WTC11 (cell line): Measurements from ENCODE around the gene ARL15. TPM values are rescaled to one million over a fixed set of nuclear protein-coding genes. Genes with fewer than 3 reads are reported as not detected.

ENCODE experiments used
- ATAC-seq: fragments of 200-7000 bp; cut with Tn5 transposase; 2 replicates; pipeline ENCODE4 v1.10.0; 2021; ENCODE audit warnings: mild to moderate bottlenecking, moderate library complexity
- CTCF ChIA-PET: fragments of 300-600 bp; sonication (Branson Sonifier 250); formaldehyde crosslinking; loops from one replicate; lab custom pipeline; 2021; ENCODE audit warnings: antibody characterized with exemption; lab: Charles Lee
- POLR2A ChIA-PET: fragments of 350-600 bp; sonication (Branson Sonifier 250); formaldehyde crosslinking; loops from one replicate; lab custom pipeline; 2021; ENCODE audit warnings: antibody characterized with exemption; lab: Charles Lee
- DNase-seq: peaks from one replicate; pipeline ENCODE4 v3.0.0; 2021; ENCODE audit warnings: low spot score
- H3K27ac Mint-ChIP-seq: 2 replicates; pipeline ENCODE4 v1.8.0; 2021; ENCODE audit warnings: mixed read lengths
- H3K27me3 Mint-ChIP-seq: 2 replicates; pipeline ENCODE4 v1.8.0; 2021; ENCODE audit warnings: low read depth, mild to moderate bottlenecking, moderate library complexity, mixed read lengths
- H3K36me3 Mint-ChIP-seq: 2 replicates; pipeline ENCODE4 v1.8.0; 2021; ENCODE audit warnings: mixed read lengths
- H3K4me1 Mint-ChIP-seq: 2 replicates; pipeline ENCODE4 v1.8.0; 2022; ENCODE audit warnings: mixed read lengths
- H3K4me3 Mint-ChIP-seq: 2 replicates; pipeline ENCODE4 v1.8.0; 2021; ENCODE audit warnings: mild to moderate bottlenecking, moderate library complexity, mixed read lengths
- H3K9me3 Mint-ChIP-seq: 2 replicates; pipeline ENCODE4 v1.8.0; 2021; ENCODE audit warnings: mixed read lengths
- ATF1 ChIP-seq: sonication (generic); formaldehyde crosslinking; IDR thresholded peaks from 2 replicates; pipeline ENCODE4 v1.8.1; 2023; ENCODE audit warnings: mild to moderate bottlenecking, moderate library complexity, missing genetic modification reagents
- CBFB ChIP-seq: sonication (generic); formaldehyde crosslinking; IDR thresholded peaks from 2 replicates; pipeline ENCODE4 v1.8.1; 2022; ENCODE audit warnings: mild to moderate bottlenecking, low read depth, missing genetic modification reagents
- CDX4 ChIP-seq: fragments of 250-450 bp; sonication (Bioruptor Pico); IDR thresholded peaks from 2 replicates; pipeline ENCODE4 v1.9.0; 2021; ENCODE audit warnings: moderate library complexity, mild to moderate bottlenecking, inconsistent platforms, borderline replicate concordance
- CREB1 ChIP-seq: sonication (generic); formaldehyde crosslinking; IDR thresholded peaks from 2 replicates; pipeline ENCODE4 v1.8.0; 2023; ENCODE audit warnings: mild to moderate bottlenecking, missing genetic modification reagents
- E2F1 ChIP-seq: sonication (generic); formaldehyde crosslinking; IDR thresholded peaks from 2 replicates; pipeline ENCODE4 v1.8.0; 2022; ENCODE audit warnings: mild to moderate bottlenecking, missing genetic modification reagents
- ELF4 ChIP-seq: sonication (generic); formaldehyde crosslinking; IDR thresholded peaks from 2 replicates; pipeline ENCODE4 v1.8.1; 2022; ENCODE audit warnings: low read depth, mild to moderate bottlenecking, moderate library complexity, missing genetic modification reagents
- ETV6 ChIP-seq: sonication (generic); formaldehyde crosslinking; IDR thresholded peaks from 2 replicates; pipeline ENCODE4 v1.8.1; 2022; ENCODE audit warnings: mild to moderate bottlenecking, missing genetic modification reagents
- FOXJ3 ChIP-seq: sonication (generic); formaldehyde crosslinking; IDR thresholded peaks from 2 replicates; pipeline ENCODE4 v1.9.0; 2021; ENCODE audit warnings: missing genetic modification reagents, mild to moderate bottlenecking, borderline replicate concordance
- FOXP1 ChIP-seq: sonication (generic); formaldehyde crosslinking; IDR thresholded peaks from 2 replicates; pipeline ENCODE4 v1.8.0; 2022; ENCODE audit warnings: missing genetic modification reagents, mild to moderate bottlenecking, moderate library complexity, borderline replicate concordance
- HMGA2 ChIP-seq: fragments of 250-450 bp; sonication (Bioruptor Pico); IDR thresholded peaks from 2 replicates; pipeline ENCODE4 v1.4.0; 2021; ENCODE audit warnings: mild to moderate bottlenecking, moderate library complexity
- IRF2 ChIP-seq: sonication (generic); formaldehyde crosslinking; IDR thresholded peaks from 2 replicates; pipeline ENCODE4 v1.8.0; 2022; ENCODE audit warnings: low read depth, missing genetic modification reagents, borderline replicate concordance
- JUN ChIP-seq: sonication (generic); formaldehyde crosslinking; IDR thresholded peaks from 2 replicates; pipeline ENCODE4 v1.8.0; 2023; ENCODE audit warnings: mild to moderate bottlenecking, missing genetic modification reagents
- MYBL2 ChIP-seq: sonication (generic); formaldehyde crosslinking; IDR thresholded peaks from 2 replicates; pipeline ENCODE4 v1.8.1; 2023; ENCODE audit warnings: mild to moderate bottlenecking, moderate library complexity, missing genetic modification reagents
- NR1H2 ChIP-seq: sonication (generic); formaldehyde crosslinking; IDR thresholded peaks from 2 replicates; pipeline ENCODE4 v1.9.0; 2021; ENCODE audit warnings: mild to moderate bottlenecking, moderate library complexity, missing genetic modification reagents
- NR3C1 ChIP-seq: sonication (generic); formaldehyde crosslinking; conservative IDR thresholded peaks from 2 replicates; pipeline ENCODE4 v1.8.1; 2023; ENCODE audit warnings: low read depth, mild to moderate bottlenecking, missing genetic modification reagents
- PRRX2 ChIP-seq: fragments of 250-450 bp; sonication (Bioruptor Pico); IDR thresholded peaks from 2 replicates; pipeline ENCODE4 v1.8.0; 2021; ENCODE audit warnings: mild to moderate bottlenecking
- SMAD3 ChIP-seq: sonication (generic); formaldehyde crosslinking; IDR thresholded peaks from 2 replicates; pipeline ENCODE4 v1.8.0; 2022; ENCODE audit warnings: missing genetic modification reagents, mild to moderate bottlenecking, borderline replicate concordance
- TEAD1 ChIP-seq: sonication (generic); formaldehyde crosslinking; IDR thresholded peaks from 2 replicates; pipeline ENCODE4 v1.8.0; 2022; ENCODE audit warnings: mild to moderate bottlenecking, missing genetic modification reagents
- TEAD4 ChIP-seq: sonication (generic); formaldehyde crosslinking; IDR thresholded peaks from 2 replicates; pipeline ENCODE4 v1.8.0; 2022; ENCODE audit warnings: mild to moderate bottlenecking, missing genetic modification reagents
- TP53 ChIP-seq: sonication (generic); formaldehyde crosslinking; IDR thresholded peaks from 2 replicates; pipeline ENCODE4 v1.8.1; 2023; ENCODE audit warnings: mild to moderate bottlenecking, missing genetic modification reagents
- ZNF425 ChIP-seq: fragments of 250-450 bp; sonication (Bioruptor Pico); conservative IDR thresholded peaks from 2 replicates; pipeline ENCODE4 v1.9.0; 2021; ENCODE audit warnings: mild to moderate bottlenecking
- ZNF671 ChIP-seq: fragments of 250-450 bp; sonication (Bioruptor Pico); IDR thresholded peaks from 2 replicates; pipeline ENCODE4 v1.8.0; 2021; ENCODE audit warnings: mild to moderate bottlenecking
- total RNA-seq: library from RNA; stranded (reverse); gene quantifications from 3 replicates; pipeline ENCODE4 v1.2.3, GENCODE V29; 2021
- TF ChIP-seq, protein P1 (sequence below): sonication (generic); formaldehyde crosslinking; IDR thresholded peaks from 2 replicates; pipeline ENCODE4 v1.8.1; 2022; ENCODE audit warnings: mild to moderate bottlenecking, missing genetic modification reagents, moderate library complexity, borderline replicate concordance
- TF ChIP-seq, protein P2 (sequence below): sonication (generic); formaldehyde crosslinking; IDR thresholded peaks from 2 replicates; pipeline ENCODE4 v1.8.1; 2023; ENCODE audit warnings: mild to moderate bottlenecking, missing genetic modification reagents
- TF ChIP-seq, protein P3 (sequence below): sonication (generic); formaldehyde crosslinking; IDR thresholded peaks from 2 replicates; pipeline ENCODE4 v1.8.1; 2022; ENCODE audit warnings: mild to moderate bottlenecking, moderate library complexity, missing genetic modification reagents
- TF ChIP-seq, protein P4 (sequence below): sonication (generic); formaldehyde crosslinking; IDR thresholded peaks from 2 replicates; pipeline ENCODE4 v1.8.1; 2023; ENCODE audit warnings: mild to moderate bottlenecking, missing genetic modification reagents, moderate library complexity

ARL15 gene
- total RNA-seq, 1 experiment from 2014 or later = 20.1 TPM

DNA sequence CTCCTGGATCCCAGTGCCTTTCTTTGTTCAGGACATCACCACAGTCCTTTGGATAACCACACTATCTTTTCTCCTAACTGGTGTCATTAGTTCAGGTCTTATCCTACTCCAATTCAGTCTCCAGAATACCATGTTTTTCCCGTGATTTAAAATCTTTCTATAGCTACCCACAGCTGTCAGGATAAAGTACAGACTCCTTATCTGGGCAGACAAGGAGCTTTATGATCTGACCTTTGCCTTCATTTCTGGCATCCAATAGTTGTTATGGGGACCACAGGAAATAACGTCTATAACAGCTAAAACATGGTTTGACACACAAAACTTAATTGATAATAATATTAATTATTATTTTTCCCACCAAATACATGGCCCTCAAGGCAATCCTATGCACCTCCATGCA lies 125.6 kb downstream of the ARL15 start:
- ChIA-PET POLR2A (no interaction called here), CTCF (no interaction called here)
- no peak for DNase-seq
- no peak for ATAC-seq
- Mint-ChIP-seq H3K4me3 (no peak overlapping the region), H3K27ac (no peak overlapping the region), H3K27me3 (no peaks in the 10 kb centered on the region), H3K4me1 (peaks cover 32% of the 10 kb centered on the region), H3K9me3 (no peaks in the 10 kb centered on the region), H3K36me3 (no peaks in the 10 kb centered on the region; the same call in 1 of the 2 replicates)
- TF ChIP-seq SMAD3 (CRISPR knock-in tag) = no peak
- no peak for TF ChIP-seq TP53 (CRISPR knock-in tag)
- no peak for TF ChIP-seq E2F1 (CRISPR knock-in tag)
- no peak for TF ChIP-seq CREB1
- no peak for TF ChIP-seq JUN (CRISPR knock-in tag)
- TF ChIP-seq, protein P1, sequence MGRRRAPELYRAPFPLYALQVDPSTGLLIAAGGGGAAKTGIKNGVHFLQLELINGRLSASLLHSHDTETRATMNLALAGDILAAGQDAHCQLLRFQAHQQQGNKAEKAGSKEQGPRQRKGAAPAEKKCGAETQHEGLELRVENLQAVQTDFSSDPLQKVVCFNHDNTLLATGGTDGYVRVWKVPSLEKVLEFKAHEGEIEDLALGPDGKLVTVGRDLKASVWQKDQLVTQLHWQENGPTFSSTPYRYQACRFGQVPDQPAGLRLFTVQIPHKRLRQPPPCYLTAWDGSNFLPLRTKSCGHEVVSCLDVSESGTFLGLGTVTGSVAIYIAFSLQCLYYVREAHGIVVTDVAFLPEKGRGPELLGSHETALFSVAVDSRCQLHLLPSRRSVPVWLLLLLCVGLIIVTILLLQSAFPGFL (CRISPR knock-in tag) = no peak
- TF ChIP-seq HMGA2 (CRISPR knock-in tag) = no peak

DNA sequence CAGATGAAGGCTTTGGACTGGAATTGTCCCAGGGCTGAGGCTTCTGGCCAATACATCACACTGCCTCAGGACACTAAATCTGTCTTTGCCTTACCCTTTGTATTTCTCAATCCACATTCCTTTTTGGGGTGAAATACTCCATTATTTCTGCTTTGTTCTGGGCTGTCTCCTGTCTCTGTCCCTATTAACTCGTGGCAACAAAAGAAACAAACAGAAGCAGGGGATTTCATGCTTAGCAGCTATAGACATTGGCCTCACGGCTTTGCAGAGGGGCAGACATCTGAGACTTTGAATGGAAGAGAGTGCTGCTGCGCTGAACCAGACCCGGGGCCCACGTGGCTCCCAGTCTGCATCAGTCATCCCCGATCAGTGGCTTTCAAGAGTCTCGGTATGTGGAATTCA lies 129.7 kb downstream of the ARL15 start:
- Mint-ChIP-seq H3K4me1 (peaks cover 24% of the 10 kb centered on the region), H3K36me3 (no peaks in the 10 kb centered on the region; the same call in 1 of the 2 replicates), H3K4me3 (no peak overlapping the region), H3K9me3 (peaks cover 4% of the 10 kb centered on the region; the same call in 1 of the 2 replicates), H3K27me3 (no peaks in the 10 kb centered on the region), H3K27ac (peak overlapping the region; percentile 63; the same call in 1 of the 2 replicates)
- CTCF ChIA-PET = interaction anchor here (1.2 kb wide), 1 partner anchor 54 kb away, joined by 5 read pairs; no protein-coding TSS in a partner anchor
- TF ChIP-seq ETV6 (CRISPR knock-in tag) (no peak), CDX4 (CRISPR knock-in tag) (no peak), PRRX2 (CRISPR knock-in tag) (no peak), MYBL2 (no peak), NR3C1 (CRISPR knock-in tag) (no peak), FOXJ3 (CRISPR knock-in tag) (no peak), ZNF671 (CRISPR knock-in tag) (no peak), CREB1 (no peak), ATF1 (CRISPR knock-in tag) (no peak), TEAD4 (no peak), NR1H2 (no peak), TEAD1 (CRISPR knock-in tag) (no peak), FOXP1 (CRISPR knock-in tag) (no peak)
- TF ChIP-seq, protein P2, sequence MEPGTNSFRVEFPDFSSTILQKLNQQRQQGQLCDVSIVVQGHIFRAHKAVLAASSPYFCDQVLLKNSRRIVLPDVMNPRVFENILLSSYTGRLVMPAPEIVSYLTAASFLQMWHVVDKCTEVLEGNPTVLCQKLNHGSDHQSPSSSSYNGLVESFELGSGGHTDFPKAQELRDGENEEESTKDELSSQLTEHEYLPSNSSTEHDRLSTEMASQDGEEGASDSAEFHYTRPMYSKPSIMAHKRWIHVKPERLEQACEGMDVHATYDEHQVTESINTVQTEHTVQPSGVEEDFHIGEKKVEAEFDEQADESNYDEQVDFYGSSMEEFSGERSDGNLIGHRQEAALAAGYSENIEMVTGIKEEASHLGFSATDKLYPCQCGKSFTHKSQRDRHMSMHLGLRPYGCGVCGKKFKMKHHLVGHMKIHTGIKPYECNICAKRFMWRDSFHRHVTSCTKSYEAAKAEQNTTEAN (CRISPR knock-in tag) = no peak
- ATAC-seq = peak; percentile 86
- POLR2A ChIA-PET = no interaction called here
- no peak for DNase-seq

GRCh38 chr5:54178991-54179390 lies 131.4 kb downstream of the ARL15 start:
- H3K36me3 Mint-ChIP-seq = no peaks in the 10 kb centered on the region; the same call in 1 of the 2 replicates
- CTCF ChIA-PET = no interaction called here
- TF ChIP-seq TEAD1 (CRISPR knock-in tag) (no peak), CBFB (CRISPR knock-in tag) (no peak), IRF2 (CRISPR knock-in tag) (no peak), HMGA2 (CRISPR knock-in tag) (no peak), ZNF425 (CRISPR knock-in tag) (no peak), ELF4 (no peak), JUN (CRISPR knock-in tag) (no peak), FOXJ3 (CRISPR knock-in tag) (no peak)
- TF ChIP-seq, protein P3, sequence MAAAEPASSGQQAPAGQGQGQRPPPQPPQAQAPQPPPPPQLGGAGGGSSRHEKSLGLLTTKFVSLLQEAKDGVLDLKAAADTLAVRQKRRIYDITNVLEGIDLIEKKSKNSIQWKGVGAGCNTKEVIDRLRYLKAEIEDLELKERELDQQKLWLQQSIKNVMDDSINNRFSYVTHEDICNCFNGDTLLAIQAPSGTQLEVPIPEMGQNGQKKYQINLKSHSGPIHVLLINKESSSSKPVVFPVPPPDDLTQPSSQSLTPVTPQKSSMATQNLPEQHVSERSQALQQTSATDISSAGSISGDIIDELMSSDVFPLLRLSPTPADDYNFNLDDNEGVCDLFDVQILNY = no peak
- TF ChIP-seq, protein P4, sequence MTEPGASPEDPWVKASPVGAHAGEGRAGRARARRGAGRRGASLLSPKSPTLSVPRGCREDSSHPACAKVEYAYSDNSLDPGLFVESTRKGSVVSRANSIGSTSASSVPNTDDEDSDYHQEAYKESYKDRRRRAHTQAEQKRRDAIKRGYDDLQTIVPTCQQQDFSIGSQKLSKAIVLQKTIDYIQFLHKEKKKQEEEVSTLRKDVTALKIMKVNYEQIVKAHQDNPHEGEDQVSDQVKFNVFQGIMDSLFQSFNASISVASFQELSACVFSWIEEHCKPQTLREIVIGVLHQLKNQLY (CRISPR knock-in tag) = no peak

More at GRCh38 chr5:54178991-54179390, 131.4 kb downstream of the ARL15 start:
- peaks cover 24% of the 10 kb centered on the region for H3K4me1 Mint-ChIP-seq
- POLR2A ChIA-PET = no interaction called here
- H3K27me3 Mint-ChIP-seq = no peaks in the 10 kb centered on the region
- H3K27ac Mint-ChIP-seq = no peak overlapping the region
- no peak for DNase-seq
- H3K4me3 Mint-ChIP-seq = no peak overlapping the region
- H3K9me3 Mint-ChIP-seq = peaks cover 4% of the 10 kb centered on the region; the same call in 1 of the 2 replicates
- ATAC-seq = no peak
